A673 (cell line): ENCODE measurements around the gene RERE. TPM values are rescaled to one million over a fixed set of nuclear protein-coding genes. Genes with fewer than 3 reads are reported as not detected.

Experiments
- BruUV-seq: library from RNA; stranded (reverse); fragments of 400-500 nt; replicated peaks from 2 replicates; lab custom pipeline; 2021; lab: Mats Ljungman, UMichigan
- CTCF ChIA-PET: fragments of 300-600 bp; sonication (Branson Sonifier 250); formaldehyde crosslinking; loops from one replicate; lab custom pipeline; 2022; ENCODE audit warnings: antibody characterized with exemption; lab: Charles Lee
- POLR2A ChIA-PET: fragments of 300-600 bp; sonication (Branson Sonifier 250); formaldehyde crosslinking; loops from one replicate; lab custom pipeline; 2022; ENCODE audit warnings: antibody characterized with exemption; ENCODE audit not compliant: low non-redundant PET; lab: Charles Lee
- DNase-seq: peaks from one replicate; pipeline ENCODE4 v3.0.0-alpha.2; 2015; ENCODE audit warnings: low spot score
- H3K27ac ChIP-seq: fragments of 200-600 bp; sonication (generic); 2 replicates; pipeline ENCODE4 v1.5.1; 2016; ENCODE audit warnings: mixed run types, low read depth, mild to moderate bottlenecking, mixed read lengths, antibody characterized with exemption, low read length; ENCODE audit not compliant: poor library complexity, severe bottlenecking
- H3K27me3 ChIP-seq: fragments of 200-600 bp; sonication (generic); replicated peaks from 2 replicates; pipeline ENCODE4 v1.6.1; 2017; ENCODE audit warnings: mixed run types, low read depth, mild to moderate bottlenecking, mixed read lengths, antibody characterized with exemption, low read length; ENCODE audit not compliant: insufficient read depth, poor library complexity
- H3K36me3 ChIP-seq: fragments of 200-600 bp; sonication (generic); 2 replicates; pipeline ENCODE4 v1.6.1; 2016; ENCODE audit warnings: mixed run types, mild to moderate bottlenecking, mixed read lengths, antibody characterized with exemption, low read length; ENCODE audit not compliant: insufficient read depth, poor library complexity, severe bottlenecking
- H3K4me1 ChIP-seq: fragments of 200-600 bp; sonication (generic); 2 replicates; pipeline ENCODE4 v1.6.1; 2017; ENCODE audit warnings: mixed run types, mild to moderate bottlenecking, mixed read lengths, antibody characterized with exemption, low read length; ENCODE audit not compliant: insufficient read depth, poor library complexity, severe bottlenecking
- H3K4me3 ChIP-seq: fragments of 200-600 bp; sonication (generic); 2 replicates; pipeline ENCODE4 v1.5.1; 2016; ENCODE audit warnings: low read depth, mixed run types, mild to moderate bottlenecking, mixed read lengths, low read length; ENCODE audit not compliant: poor library complexity, severe bottlenecking
- H3K9me3 ChIP-seq: fragments of 200-600 bp; sonication (generic); 2 replicates; pipeline ENCODE4 v1.6.1; 2016; ENCODE audit warnings: mixed run types, low read depth, mild to moderate bottlenecking, mixed read lengths, antibody characterized with exemption, low read length; ENCODE audit not compliant: poor library complexity, severe bottlenecking
- CTCF ChIP-seq: fragments of 300-800, 200-600 bp; sonication (generic); conservative IDR thresholded peaks from 2 replicates; pipeline ENCODE4 v1.5.1; 2017; ENCODE audit warnings: low read depth, mild to moderate bottlenecking, antibody characterized with exemption, low read length, moderate library complexity, mixed read lengths
- EZH2 ChIP-seq: fragments of 200-600 bp; sonication (generic); IDR thresholded peaks from 2 replicates; pipeline ENCODE4 v1.6.1; 2017; ENCODE audit warnings: borderline replicate concordance, low read depth, mild to moderate bottlenecking, mixed read lengths, antibody characterized with exemption, low read length; ENCODE audit not compliant: poor library complexity, severe bottlenecking
- intact Hi-C: fragments of 100-400 bp; cut with micrococcal nuclease; formaldehyde crosslinking; loops from one replicate; pipeline ENCODE4 v1.10.0; 2022; ENCODE audit not compliant: unreplicated experiment
- total RNA-seq: library from RNA; stranded (reverse); gene quantifications from 2 replicates; pipeline ENCODE4 v1.2.3, GENCODE V29; 2021

Gene RERE
- total RNA-seq, 1 experiment from 2014 or later = 188 TPM

- peak overlapping the region; percentile 66 for H3K27ac ChIP-seq
- CTCF ChIA-PET = no interaction called here
Observed at GRCh38 chr1:8651962-8652361, 165.5 kb downstream of the RERE start.

GRCh38 chr1:8651236-8651890 lies 166.1 kb downstream of the RERE start:
- no peaks in the 10 kb centered on the region for H3K27me3 ChIP-seq
- intact Hi-C loops = no loop called here
- peaks cover 19% of the 10 kb centered on the region for H3K36me3 ChIP-seq
- POLR2A ChIA-PET = interaction anchor here (0.6 kb wide), 1 partner anchor 8 kb away, joined by 3 read pairs; no protein-coding TSS in a partner anchor
- CTCF ChIA-PET = no interaction called here
- TF ChIP-seq CTCF = no peak
- no peak for TF ChIP-seq EZH2
- BruUV-seq = no TSS peak
- peaks cover 70% of the 10 kb centered on the region for H3K4me1 ChIP-seq
- no peak for DNase-seq
- H3K9me3 ChIP-seq = no peaks in the 10 kb centered on the region
- no peak overlapping the region for H3K4me3 ChIP-seq
- H3K27ac ChIP-seq = peak overlapping the region; percentile 66

More at GRCh38 chr1:8651962-8652361, 165.5 kb downstream of the RERE start:
- no peak for TF ChIP-seq EZH2
- no peak for TF ChIP-seq CTCF
- peaks cover 19% of the 10 kb centered on the region for H3K36me3 ChIP-seq
- no peak overlapping the region for H3K4me3 ChIP-seq
- no peak for DNase-seq
- H3K4me1 ChIP-seq = peaks cover 64% of the 10 kb centered on the region
- no peaks in the 10 kb centered on the region for H3K9me3 ChIP-seq
- intact Hi-C loops = no loop called here
- no peaks in the 10 kb centered on the region for H3K27me3 ChIP-seq
- POLR2A ChIA-PET = no interaction called here
- BruUV-seq = no TSS peak

- intact Hi-C loops = no loop called here
- ChIA-PET CTCF (no interaction called here), POLR2A (interaction anchor here (0.5 kb wide), 1 partner anchor 28 kb away, joined by 3 read pairs; no protein-coding TSS in a partner anchor)
- peaks cover 15% of the 10 kb centered on the region for H3K36me3 ChIP-seq
- no TSS peak for BruUV-seq
- no peak overlapping the region for H3K27ac ChIP-seq
- no peak for TF ChIP-seq CTCF
- no peak for DNase-seq
- H3K4me3 ChIP-seq = no peak overlapping the region
- no peaks in the 10 kb centered on the region for H3K27me3 ChIP-seq
- H3K9me3 ChIP-seq = no peaks in the 10 kb centered on the region
- H3K4me1 ChIP-seq = peaks cover 84% of the 10 kb centered on the region
Observed at GRCh38 chr1:8649875-8650274, 167.6 kb downstream of the RERE start.
